HG02623 (cell line): ENCODE measurements around the gene KIF6.

Experiments
- ATAC-seq: cut with Tn5 transposase; IDR thresholded peaks from one replicate; pipeline ENCODE4 v1.9.1; 2021; ENCODE audit warnings: moderate library complexity; ENCODE audit not compliant: unreplicated experiment

KIF6 gene, protein sequence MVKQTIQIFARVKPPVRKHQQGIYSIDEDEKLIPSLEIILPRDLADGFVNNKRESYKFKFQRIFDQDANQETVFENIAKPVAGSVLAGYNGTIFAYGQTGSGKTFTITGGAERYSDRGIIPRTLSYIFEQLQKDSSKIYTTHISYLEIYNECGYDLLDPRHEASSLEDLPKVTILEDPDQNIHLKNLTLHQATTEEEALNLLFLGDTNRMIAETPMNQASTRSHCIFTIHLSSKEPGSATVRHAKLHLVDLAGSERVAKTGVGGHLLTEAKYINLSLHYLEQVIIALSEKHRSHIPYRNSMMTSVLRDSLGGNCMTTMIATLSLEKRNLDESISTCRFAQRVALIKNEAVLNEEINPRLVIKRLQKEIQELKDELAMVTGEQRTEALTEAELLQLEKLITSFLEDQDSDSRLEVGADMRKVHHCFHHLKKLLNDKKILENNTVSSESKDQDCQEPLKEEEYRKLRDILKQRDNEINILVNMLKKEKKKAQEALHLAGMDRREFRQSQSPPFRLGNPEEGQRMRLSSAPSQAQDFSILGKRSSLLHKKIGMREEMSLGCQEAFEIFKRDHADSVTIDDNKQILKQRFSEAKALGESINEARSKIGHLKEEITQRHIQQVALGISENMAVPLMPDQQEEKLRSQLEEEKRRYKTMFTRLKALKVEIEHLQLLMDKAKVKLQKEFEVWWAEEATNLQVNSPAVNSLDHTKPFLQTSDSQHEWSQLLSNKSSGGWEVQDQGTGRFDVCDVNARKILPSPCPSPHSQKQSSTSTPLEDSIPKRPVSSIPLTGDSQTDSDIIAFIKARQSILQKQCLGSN

DNA sequence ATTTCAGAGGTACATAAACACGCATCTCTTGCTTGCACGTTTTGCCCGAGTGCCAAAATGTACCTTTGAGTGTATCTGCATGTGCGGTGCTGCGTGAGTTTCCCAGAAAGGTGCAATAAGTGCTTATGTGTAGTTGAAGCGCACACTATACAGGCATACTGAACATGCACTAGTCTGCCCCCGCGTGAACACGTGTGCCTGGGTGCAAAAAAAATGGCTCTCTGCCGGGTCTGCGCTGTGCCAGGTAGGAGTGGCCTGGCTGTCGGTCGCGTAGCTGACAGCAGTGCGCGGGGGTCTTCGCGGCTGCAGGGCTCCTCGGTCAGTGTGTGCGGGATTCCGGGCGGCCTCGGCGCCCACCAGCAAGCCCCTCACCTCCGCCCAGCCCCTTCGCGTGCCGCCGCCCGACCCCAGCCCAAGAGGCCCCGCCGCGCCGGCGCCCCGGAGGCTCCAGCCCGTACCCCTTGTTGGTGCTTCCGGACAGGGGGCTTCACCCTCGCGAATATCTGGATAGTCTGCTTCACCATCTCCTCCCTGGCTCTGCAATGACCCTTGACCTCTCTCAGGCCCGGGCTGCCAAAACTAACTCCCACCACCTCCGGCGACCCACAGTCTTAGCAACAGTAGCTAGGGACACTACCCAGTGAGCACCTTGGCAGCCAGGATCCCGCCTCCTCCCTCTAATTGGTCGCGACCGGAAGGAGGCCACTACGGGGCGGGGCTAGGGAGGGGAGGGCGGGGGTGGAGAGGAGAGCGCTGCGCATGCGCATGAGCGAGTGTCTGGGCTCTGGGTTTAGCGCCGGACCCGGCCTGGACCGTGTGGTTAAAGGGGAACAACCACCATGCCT lies at the start of gene KIF6:
KIF6 (minus strand) TSS at position 622 of the 845 bp plus-strand sequence; CDS start at position 524, 98 bp downstream.
- ATAC-seq: peak; percentile 98

DNA sequence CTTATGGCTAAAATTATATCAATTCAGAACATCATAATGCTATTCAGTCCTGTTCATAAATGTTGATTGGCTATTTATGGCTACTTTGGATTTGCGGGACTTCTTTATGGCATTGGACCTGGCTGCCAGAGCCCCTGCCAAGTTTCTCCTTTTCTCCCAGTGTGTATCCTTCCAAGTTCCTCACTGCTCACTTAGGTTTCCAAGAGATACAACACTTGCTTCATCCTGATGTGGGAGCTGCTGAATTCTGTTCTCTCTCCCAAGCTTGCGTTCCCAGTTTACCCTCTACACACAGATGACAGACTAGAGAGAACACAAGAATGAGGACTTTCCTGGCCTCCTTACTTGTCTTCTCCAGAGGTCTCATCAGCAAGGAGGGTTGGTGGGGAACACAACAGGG lies 48.6 kb upstream of the KIF6 start:
- ATAC-seq: no peak

DNA sequence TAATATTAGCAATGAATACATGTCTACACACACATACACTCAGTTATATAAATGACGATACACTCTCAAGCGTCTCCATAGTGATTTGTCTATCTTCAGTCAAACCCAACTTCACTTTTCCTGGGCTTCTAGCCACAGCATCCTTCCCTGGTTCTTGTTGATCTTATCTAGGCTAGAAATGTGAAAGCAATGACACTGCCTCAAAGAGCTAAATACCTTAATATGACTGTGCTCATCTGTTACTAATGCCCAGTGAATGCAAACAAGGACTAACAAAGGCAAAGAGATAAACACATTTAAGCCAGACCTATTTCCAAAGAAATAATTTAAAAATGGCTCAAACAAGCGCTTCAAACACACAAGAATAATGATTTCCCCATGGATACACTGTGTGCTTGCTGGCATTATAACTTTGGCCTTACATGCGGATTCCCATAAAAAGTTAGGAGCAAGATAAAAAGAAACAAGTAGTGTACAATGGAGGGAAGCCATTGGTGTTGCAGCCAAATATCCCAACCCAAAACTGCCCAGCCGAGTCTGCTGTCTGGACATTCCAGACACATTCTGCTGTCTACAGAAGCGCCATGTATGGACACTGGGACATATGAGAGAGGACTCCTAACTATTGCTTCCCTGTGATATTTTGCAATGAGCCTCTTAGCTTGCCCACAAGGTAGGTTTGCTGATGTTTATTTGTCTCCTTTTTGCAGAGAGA lies 47.5 kb upstream of the KIF6 start:
- ATAC-seq: no peak

DNA sequence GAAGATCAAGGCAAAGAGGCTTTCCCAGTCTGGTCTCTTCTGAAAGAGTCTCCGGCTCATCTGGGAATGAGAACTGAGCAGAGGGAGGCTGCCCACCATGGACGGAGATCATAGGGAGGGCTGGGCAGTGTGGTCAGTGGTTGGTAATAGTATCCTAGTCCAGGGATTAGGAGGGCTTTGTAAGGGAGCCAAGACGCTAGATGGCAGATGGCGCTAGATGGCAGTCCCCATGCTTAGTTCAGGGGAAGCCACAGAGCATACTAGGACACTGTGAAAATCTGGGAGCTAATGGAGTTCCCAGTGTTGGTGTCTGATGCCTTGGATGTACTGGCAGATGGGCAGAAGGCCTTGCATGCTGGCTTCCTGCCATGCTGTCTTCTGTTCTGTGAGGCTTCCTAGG lies 45.2 kb upstream of the KIF6 start:
- ATAC-seq: no peak

DNA sequence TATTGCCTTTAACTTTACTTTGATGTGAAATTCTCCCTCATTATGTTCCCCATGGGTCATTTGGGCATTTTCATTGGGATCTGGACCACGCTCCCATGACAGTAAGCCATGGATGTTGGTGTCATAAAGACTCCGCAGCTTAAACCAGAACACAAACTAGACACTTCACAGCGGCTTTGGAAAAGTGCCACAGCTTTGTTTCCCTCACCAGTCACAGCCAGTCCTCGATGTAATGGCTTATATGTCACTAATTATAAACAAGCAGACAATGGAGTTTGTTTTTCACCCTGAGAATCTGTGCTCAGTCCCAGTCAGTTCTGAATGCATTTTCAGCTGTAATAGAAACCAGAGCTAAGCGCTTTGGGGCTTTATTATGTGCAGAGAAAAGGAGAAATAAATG lies 43.8 kb upstream of the KIF6 start:
- no peak for ATAC-seq

DNA sequence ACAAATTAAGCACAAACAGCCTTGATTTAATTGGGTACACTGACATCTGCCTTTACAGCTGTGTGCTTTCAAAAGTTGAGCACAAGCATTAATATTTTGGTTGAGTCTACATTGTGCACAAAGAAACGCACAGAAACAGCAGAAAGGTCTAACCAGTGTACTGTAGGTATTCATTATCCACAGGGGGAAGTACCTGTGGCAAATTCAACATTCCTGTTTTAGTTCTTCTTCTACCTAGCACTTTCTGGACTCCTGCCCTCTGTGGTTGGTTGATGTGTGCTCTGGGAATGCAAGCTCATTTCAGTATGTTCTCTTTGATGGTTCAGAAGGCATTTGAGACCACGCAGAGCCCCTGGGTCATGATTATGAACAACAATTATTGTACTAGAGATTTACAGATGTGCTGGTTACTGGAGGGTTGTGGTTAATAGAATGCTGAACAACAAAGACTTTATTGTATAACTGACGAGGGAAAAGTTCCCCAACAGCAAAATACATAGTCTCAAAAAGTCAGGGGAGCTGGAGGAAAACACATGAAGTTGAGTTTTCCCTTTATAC lies 40.4 kb upstream of the KIF6 start:
- no peak for ATAC-seq

DNA sequence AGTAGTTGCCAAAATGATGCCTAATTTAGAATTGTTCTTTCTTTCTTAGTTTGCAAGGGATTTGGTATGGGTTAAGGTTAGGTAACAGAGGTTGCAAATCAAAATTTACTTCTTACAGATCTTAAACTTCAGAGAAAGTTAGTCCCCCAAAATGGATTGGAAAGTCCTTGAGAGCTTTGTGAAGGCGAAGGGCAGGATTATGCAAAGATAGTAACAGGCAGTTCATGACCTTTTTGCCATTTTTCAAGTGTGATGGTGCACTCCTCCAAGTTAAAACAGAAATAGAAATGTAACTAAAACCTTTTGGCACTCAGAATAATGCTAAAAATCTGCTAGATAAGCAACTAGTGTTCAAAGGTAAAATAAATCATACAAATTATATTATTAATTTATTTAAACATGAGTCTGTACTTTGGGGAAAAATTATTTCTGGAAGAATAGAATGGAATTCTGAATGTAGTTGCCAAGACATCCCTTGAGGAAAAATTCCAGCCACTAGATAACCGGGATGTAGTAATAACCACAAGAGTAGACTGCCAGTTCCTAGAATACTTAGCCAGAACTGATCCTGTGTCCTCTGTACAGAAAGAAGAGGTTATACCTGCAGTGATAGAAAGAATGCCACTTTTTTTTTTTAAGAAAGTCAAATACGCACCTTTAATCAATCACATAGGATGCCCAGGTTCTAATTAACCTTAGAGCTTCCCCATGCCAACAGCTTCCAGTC lies 35.2 kb upstream of the KIF6 start:
- ATAC-seq: no peak

DNA sequence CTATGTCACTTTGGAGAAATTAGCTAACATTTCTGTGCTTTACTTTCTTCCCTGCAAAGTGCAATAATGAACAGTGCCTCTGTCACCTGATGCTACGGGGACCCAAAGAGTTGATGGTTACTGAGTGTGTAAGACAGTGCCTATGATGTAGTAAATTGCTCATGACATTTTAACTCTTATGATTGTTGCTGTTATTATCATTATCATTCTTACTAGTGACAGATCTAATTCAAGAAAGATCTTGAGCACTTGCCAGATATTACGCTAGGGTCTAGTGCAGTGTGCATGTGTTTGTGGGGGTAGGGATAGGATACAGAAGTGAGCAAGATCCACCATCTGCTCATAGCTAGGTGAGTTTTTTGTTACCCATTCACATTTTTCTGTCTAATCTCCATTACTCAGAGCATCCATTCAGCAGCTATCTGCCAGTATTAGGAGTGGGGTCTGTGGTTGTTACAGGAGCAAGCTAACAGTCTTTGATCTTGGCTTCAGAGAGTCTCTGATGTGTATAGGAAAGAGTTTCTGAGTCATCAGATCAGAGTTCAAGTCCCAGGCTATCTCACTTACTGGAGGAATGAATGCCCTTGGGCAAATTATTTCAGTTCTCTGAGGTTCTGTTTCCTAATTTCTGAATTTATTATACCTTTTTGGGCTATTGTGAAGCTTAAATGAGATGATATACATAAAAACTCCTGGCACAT lies 33.8 kb upstream of the KIF6 start:
- no peak for ATAC-seq

DNA sequence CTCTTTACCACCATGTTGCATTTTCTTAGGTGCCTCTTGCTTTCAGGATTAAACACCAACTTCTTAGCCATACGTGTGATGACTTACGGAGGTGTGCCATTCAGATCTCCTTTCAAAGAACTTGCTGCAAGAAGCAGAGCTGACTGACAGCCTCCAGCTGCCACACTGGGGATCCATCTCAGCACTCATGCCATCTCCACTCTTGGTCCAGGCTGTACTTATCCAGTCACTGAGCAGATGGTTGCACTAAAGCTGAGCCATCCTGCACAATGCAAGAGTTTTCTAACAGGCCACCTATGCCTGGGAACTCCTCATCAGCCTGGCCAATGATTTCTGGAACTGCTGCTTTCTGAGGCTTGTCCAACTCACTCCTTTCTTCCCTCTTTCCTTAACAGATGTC lies 31.4 kb upstream of the KIF6 start:
- ATAC-seq: no peak

DNA sequence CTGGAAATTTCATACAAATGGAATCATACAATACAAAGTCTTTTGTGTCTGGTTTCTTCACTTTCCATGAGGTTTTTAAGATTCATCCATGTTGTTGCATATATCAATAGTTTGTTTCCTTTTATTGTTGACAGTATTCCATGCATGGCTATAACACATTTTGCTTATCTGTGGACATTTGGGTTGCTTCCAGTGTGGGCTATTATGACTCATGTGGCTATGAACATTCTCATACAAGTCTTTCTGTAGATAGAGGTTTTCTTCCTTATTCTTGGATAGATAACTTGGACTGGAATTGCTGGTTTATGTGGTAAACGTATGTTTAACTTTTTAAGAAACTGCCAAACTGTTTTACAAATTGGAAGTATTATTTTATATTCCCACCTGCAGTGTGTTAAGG lies 30.0 kb upstream of the KIF6 start:
- ATAC-seq: no peak

DNA sequence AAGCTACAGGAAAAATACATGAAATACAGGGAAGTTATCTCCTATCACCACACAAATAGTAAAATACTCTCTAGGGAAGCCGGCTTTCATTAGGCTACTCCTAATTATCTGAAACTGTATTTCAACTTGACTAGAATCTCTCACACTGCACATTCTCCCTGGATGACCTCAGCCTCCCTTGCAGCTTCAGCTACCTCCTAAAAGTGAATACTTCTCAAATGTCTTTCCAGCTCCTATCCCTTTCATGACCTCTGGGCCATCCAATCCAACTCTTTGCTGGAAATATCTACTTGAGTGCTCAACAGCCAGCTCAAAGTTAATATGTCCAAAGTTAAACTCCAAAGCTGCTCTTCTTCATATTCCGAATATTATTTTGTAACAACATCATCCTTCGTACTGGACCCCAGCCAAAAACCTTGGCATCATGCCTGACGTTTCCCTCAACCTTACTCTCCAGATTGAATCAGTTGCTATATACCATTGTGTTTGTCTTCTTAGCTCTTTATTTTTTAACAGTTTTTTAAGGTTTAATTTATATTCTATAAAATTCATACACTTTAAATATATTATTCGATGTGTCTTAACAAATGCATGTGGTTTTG lies 29.4 kb upstream of the KIF6 start:
- no peak for ATAC-seq

DNA sequence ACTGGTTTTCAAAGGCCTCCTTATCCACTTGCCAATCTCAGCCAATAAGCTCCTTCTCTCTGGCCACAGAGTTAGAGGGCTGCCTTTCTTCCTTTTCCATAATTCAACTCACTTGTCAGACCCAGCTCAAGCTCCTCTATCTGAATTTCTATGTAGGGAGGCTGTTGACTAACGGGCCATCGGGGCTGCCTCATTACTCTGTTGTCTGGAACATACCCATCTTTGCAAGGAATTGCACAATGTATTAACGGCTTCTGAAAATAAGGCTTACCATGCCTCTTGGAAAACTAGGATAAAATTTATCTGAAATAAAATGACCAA lies 28.5 kb upstream of the KIF6 start:
- no peak for ATAC-seq

DNA sequence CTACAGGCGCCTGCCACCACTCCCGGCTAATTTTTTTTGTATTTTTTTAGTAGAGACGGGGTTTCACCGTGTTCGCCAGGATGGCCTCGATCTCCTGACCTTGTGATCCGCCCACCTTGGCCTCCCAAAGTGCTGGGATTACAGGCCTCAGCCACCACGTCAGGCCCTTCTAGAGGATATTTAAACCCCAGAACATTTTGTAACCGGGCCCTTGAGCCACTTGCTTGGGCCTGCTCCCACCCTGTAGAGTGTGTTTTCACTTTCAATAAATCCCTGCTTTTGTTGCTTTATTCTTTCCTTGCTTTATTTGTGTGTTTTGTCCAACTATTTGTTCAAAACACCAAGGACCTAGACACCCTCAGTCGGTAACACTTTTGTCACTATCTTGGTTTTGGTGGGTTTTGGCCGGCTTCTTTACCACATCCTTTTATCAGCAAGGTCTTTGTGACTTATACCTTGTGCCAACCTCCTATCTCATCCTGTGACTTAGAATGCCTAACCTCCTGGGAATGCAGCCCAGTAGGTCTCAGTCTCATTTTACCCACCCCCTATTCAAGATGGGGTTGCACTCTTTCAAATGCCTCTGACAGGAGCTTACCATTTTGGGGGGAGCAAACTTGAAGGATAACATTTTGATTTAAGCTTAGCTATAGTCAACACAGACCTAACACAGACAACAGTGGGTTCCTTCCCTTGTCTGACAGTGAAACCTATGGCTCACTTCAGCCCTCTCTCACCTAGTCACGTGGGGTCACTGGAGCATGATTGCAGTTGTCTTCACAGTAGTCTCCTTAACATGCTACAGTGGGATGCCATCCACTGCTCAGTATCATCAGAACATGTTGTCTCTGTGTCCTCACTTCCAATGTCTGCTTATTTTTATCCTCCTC lies 27.9 kb upstream of the KIF6 start:
- ATAC-seq: no peak

DNA sequence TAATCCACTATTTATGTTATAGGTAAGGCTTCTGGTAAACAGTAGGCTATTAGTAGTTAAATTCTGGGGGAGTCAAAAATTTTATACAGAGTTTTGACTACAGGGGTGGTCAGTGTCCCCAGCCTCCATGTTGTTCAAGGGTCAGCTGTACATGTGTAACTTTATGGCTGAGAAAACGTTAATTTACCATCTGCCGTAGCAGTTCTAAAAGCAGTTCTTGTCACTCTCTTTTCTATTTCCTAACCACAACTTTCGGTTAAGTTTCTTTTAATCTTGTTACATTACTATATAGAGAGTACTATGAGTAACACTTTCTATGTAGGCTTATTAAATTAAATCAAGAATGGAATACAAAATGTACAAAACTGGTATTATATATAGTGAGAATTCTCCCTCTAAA lies 21.6 kb upstream of the KIF6 start:
- ATAC-seq: no peak

DNA sequence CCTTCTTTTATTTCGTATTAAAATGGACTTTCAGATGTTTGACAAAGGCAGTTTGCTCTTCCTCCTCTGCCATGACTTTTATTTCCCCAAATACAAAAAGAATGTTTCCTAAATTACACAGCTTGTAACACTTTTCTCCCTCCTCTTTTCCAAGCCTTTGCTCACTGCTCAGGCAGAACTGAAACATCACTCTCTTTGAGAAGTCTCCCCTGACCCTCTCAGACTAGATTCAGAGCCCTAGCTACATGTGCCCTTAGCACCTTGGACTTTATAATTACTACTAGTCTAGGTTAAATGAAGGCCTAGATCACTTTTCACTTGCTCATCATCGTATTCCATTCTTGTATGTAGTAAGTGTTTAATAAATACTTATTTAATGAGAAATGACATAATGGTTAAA lies 8.5 kb upstream of the KIF6 start:
- no peak for ATAC-seq

DNA sequence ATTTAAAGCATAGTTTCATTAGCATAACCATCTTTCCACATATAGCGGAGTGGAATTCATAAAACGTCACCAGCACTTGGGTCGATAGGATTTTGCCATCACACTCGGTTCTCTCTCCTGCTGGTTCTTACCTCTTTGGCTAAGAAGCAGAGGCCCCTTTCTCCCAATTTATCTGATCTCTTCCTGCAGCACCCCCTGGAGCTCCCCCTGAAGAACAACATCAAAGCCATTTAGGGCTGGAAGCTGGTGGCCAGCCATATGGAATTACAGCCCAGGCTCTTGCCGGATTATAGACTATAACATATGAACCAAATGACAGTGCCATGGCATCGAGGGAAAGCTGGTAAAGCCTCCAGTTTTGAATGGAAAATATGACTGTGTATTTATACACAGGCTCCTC lies 6.4 kb upstream of the KIF6 start:
- ATAC-seq: no peak

DNA sequence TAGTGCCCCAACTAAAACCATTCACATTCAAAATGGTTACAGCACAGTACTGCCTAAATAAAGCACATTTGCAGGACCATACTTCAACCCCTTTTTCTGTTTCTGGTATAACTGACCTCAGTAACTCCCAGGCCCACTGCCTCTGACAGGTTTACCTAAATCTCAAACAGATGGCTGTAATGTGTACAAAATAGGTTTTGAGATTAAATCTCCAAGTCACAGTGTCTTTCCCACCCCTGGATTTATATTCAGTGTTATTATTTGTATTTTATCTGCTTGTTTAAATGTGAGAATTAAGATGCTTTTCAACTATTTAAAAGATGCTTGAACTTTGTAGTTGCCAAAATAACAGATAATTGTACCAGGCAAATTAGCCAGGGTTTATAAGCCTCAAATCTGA lies 4.7 kb upstream of the KIF6 start:
- no peak for ATAC-seq

DNA sequence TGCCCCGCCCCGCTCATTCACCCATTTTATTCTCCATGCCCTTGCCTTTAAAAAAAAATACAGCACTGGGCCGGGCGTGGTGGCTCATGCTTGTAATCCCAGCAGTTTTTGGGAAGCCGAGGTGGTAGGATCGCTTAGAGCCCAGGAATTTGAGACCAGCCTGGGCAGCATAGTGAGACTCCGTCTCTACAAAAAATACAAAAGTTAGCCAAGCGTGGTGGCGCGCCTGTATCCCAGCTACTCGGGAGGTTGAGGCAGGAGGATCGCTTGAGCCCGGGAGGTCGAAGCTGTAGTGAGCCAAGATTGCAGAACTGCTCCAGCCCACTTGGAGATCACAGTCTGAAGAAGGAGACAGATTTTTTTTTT lies 407 bp upstream of the KIF6 start:
- ATAC-seq: no peak
